ENCODE results near the gene AKR1B15. TPM values are rescaled to one million over a fixed set of nuclear protein-coding genes. Genes with fewer than 3 reads are reported as not detected.
"Not testable (repeated sequence)": the region's sequence is repeated elsewhere in the genome, so short reads cannot be mapped to it uniquely, and the experiment has no call there.

The AKR1B15 gene
- total RNA-seq, 1 experiment from 2014 or later: not detected

GRCh38 chr7:134558370-134558769, 9.5 kb downstream of the AKR1B15 start:
- no peak overlapping the region for H3K4me3 ChIP-seq (ENCODE audit: low read depth, low read length, poor library complexity, severe bottlenecking)
- H3K9me3 ChIP-seq (ENCODE audit: low read depth, low read length, poor library complexity, severe bottlenecking): no peaks in the 10 kb centered on the region
- POLR2A ChIA-PET (ENCODE audit: low non-redundant PET): no interaction called here
- H3K4me1 ChIP-seq (ENCODE audit: insufficient read depth, low read length, poor library complexity, severe bottlenecking): no peaks in the 10 kb centered on the region
- no peaks in the 10 kb centered on the region for H3K36me3 ChIP-seq (ENCODE audit: insufficient read depth, low read length, poor library complexity, severe bottlenecking)
- TF ChIP-seq, protein P1, sequence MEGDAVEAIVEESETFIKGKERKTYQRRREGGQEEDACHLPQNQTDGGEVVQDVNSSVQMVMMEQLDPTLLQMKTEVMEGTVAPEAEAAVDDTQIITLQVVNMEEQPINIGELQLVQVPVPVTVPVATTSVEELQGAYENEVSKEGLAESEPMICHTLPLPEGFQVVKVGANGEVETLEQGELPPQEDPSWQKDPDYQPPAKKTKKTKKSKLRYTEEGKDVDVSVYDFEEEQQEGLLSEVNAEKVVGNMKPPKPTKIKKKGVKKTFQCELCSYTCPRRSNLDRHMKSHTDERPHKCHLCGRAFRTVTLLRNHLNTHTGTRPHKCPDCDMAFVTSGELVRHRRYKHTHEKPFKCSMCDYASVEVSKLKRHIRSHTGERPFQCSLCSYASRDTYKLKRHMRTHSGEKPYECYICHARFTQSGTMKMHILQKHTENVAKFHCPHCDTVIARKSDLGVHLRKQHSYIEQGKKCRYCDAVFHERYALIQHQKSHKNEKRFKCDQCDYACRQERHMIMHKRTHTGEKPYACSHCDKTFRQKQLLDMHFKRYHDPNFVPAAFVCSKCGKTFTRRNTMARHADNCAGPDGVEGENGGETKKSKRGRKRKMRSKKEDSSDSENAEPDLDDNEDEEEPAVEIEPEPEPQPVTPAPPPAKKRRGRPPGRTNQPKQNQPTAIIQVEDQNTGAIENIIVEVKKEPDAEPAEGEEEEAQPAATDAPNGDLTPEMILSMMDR (conservative IDR thresholded peaks at IDR 0.05; ENCODE audit: low read depth, low read length): no peak
- TF ChIP-seq EZH2 (IDR thresholded peaks at IDR 0.05; ENCODE audit: borderline replicate concordance, low read depth, low read length, poor library complexity, severe bottlenecking): no peak
- intact Hi-C loops (cut with micrococcal nuclease; ENCODE audit: unreplicated experiment): no loop called here
- BruUV-seq (replicated peaks): no TSS peak
- CTCF ChIA-PET: no interaction called here
- DNase-seq (ENCODE audit: low spot score): no peak
- H3K27ac ChIP-seq (ENCODE audit: low read depth, low read length, poor library complexity, severe bottlenecking): no peak overlapping the region
- H3K27me3 ChIP-seq (replicated peaks; ENCODE audit: insufficient read depth, low read depth, low read length, poor library complexity): no peaks in the 10 kb centered on the region

- H3K9me3 ChIP-seq (ENCODE audit: low read depth, low read length, poor library complexity, severe bottlenecking); H3K4me3 ChIP-seq (ENCODE audit: low read depth, low read length, poor library complexity, severe bottlenecking); H3K27ac ChIP-seq (ENCODE audit: low read depth, low read length, poor library complexity, severe bottlenecking); CTCF ChIA-PET; H3K27me3 ChIP-seq (replicated peaks; ENCODE audit: insufficient read depth, low read depth, low read length, poor library complexity); H3K4me1 ChIP-seq (ENCODE audit: insufficient read depth, low read length, poor library complexity, severe bottlenecking); DNase-seq (ENCODE audit: low spot score); H3K36me3 ChIP-seq (ENCODE audit: insufficient read depth, low read length, poor library complexity, severe bottlenecking); BruUV-seq (replicated peaks); POLR2A ChIA-PET (ENCODE audit: low non-redundant PET); intact Hi-C loops (cut with micrococcal nuclease; ENCODE audit: unreplicated experiment): not testable (repeated sequence)
Observed at GRCh38 chr7:134561616-134562015, 12.7 kb downstream of the AKR1B15 start.

- DNase-seq (ENCODE audit: low spot score): no peak
Observed at GRCh38 chr7:134562136-134562535, 13.2 kb downstream of the AKR1B15 start.

DNA sequence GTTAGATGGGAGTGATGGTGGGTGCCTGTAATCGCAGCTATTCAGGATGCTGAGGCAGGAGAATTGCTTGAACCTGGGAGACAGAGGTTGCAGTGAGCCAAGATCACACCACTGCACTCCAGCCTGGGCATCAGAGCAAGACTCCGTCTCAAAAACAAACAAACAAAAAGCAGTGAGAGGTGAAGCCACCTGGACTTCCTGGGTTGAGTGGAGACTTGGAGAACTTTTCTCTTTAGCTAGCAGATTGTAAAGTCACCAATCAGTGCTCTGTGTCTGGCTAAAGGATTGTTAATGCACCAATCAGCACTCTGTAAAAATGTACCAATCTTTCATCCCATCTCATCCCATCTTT, 14.5 kb downstream of the AKR1B15 start:
- H3K27ac ChIP-seq (ENCODE audit: low read depth, low read length, poor library complexity, severe bottlenecking); POLR2A ChIA-PET (ENCODE audit: low non-redundant PET); H3K4me3 ChIP-seq (ENCODE audit: low read depth, low read length, poor library complexity, severe bottlenecking); H3K27me3 ChIP-seq (replicated peaks; ENCODE audit: insufficient read depth, low read depth, low read length, poor library complexity); CTCF ChIA-PET; H3K4me1 ChIP-seq (ENCODE audit: insufficient read depth, low read length, poor library complexity, severe bottlenecking); H3K9me3 ChIP-seq (ENCODE audit: low read depth, low read length, poor library complexity, severe bottlenecking); DNase-seq (ENCODE audit: low spot score); intact Hi-C loops (cut with micrococcal nuclease; ENCODE audit: unreplicated experiment); H3K36me3 ChIP-seq (ENCODE audit: insufficient read depth, low read length, poor library complexity, severe bottlenecking); BruUV-seq (replicated peaks): not testable (repeated sequence)

More at GRCh38 chr7:134562136-134562535, 13.2 kb downstream of the AKR1B15 start:
- no TSS peak for BruUV-seq (replicated peaks)
- Histone ChIP-seq H3K27ac (ENCODE audit: low read depth, low read length, poor library complexity, severe bottlenecking) (no peak overlapping the region), H3K36me3 (ENCODE audit: insufficient read depth, low read length, poor library complexity, severe bottlenecking) (no peaks in the 10 kb centered on the region), H3K27me3 (replicated peaks; ENCODE audit: insufficient read depth, low read depth, low read length, poor library complexity) (no peaks in the 10 kb centered on the region), H3K4me1 (ENCODE audit: insufficient read depth, low read length, poor library complexity, severe bottlenecking) (no peaks in the 10 kb centered on the region), H3K9me3 (ENCODE audit: low read depth, low read length, poor library complexity, severe bottlenecking) (no peaks in the 10 kb centered on the region), H3K4me3 (ENCODE audit: low read depth, low read length, poor library complexity, severe bottlenecking) (no peak overlapping the region)
- intact Hi-C loops (cut with micrococcal nuclease; ENCODE audit: unreplicated experiment): no loop called here
- CTCF ChIA-PET: no interaction called here
- POLR2A ChIA-PET (ENCODE audit: low non-redundant PET): no interaction called here
- TF ChIP-seq, protein P1 (conservative IDR thresholded peaks at IDR 0.05; ENCODE audit: low read depth, low read length): no peak
- no peak for TF ChIP-seq EZH2 (IDR thresholded peaks at IDR 0.05; ENCODE audit: borderline replicate concordance, low read depth, low read length, poor library complexity, severe bottlenecking)

Data from A673 (cell line).